DOHH2 (cell line): ENCODE data around the gene ATP5F1D.

Experiments
- EZH2phosphoT487 ChIP-seq: fragments of 200-600 bp; sonication (generic); IDR thresholded peaks from 2 replicates; pipeline ENCODE4 v1.6.1; 2017; ENCODE audit warnings: borderline replicate concordance, mild to moderate bottlenecking, antibody characterized with exemption, low read length, moderate library complexity, mixed read lengths
- TF ChIP-seq, protein P1 (sequence below): fragments of 200-600 bp; sonication (generic); IDR thresholded peaks from one replicate; pipeline ENCODE4 v1.5.1; 2014; ENCODE audit warnings: antibody characterized with exemption, mild to moderate bottlenecking, low read depth, low read length; ENCODE audit not compliant: poor library complexity, severe bottlenecking

DNA sequence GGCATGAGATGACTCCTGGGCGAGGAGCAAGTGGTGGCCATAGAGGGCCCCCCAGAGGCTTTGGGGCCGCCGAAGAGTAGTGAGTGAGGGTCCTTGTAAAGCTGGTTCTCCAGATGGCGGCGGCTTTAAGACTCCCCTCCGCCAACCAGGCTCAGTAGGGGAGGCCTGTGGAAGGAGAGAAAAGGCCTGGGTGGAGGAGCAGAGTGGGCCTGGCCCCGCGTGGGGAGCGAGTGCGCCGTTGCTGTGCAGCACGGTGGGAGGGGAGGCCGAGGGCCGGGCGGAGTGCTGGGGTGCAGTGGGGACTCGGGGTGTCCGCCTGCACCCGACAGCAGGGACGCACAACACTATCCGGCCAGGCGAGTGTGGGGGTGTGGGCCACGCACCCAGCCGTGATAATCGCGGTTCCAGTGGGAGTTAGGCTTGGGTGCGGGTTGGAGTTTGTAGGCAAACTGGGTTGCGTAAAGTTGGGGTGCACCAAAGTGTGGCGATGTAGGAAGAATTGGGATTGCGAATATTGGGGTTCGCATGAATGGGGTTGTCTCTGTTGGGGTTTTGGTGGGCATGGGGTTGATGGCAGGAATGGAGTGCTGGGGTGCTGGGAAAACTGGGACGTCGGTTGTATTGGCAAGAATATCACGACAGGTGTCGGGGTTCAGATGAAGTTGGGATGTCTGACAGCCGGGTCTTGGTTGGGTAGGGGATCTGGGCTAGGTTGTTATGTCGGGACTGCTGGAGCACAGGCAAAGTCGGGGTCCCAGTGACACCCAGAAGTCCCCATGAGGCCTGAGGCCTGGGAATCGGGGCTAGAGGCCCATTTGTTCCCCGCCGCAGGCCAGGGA is 26.9 kb downstream of the ATP5F1D start:
- TF ChIP-seq, protein P1, sequence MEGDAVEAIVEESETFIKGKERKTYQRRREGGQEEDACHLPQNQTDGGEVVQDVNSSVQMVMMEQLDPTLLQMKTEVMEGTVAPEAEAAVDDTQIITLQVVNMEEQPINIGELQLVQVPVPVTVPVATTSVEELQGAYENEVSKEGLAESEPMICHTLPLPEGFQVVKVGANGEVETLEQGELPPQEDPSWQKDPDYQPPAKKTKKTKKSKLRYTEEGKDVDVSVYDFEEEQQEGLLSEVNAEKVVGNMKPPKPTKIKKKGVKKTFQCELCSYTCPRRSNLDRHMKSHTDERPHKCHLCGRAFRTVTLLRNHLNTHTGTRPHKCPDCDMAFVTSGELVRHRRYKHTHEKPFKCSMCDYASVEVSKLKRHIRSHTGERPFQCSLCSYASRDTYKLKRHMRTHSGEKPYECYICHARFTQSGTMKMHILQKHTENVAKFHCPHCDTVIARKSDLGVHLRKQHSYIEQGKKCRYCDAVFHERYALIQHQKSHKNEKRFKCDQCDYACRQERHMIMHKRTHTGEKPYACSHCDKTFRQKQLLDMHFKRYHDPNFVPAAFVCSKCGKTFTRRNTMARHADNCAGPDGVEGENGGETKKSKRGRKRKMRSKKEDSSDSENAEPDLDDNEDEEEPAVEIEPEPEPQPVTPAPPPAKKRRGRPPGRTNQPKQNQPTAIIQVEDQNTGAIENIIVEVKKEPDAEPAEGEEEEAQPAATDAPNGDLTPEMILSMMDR: no peak
- TF ChIP-seq EZH2phosphoT487: no peak
